Nephron (organoid): Measurements from ENCODE around the gene DGKH.

Experiments used
- H3K27ac Mint-ChIP-seq, 3 experiments: 2 replicates each; pipeline ENCODE4 v1.8.0; 2020; ENCODE audit warnings: mixed read lengths in 3 of 3, mild to moderate bottlenecking in 2 of 3, moderate library complexity in 1 of 3
- H3K27me3 Mint-ChIP-seq: 2 replicates; pipeline ENCODE4 v1.8.0; 2021; ENCODE audit warnings: low read depth, mild to moderate bottlenecking, moderate library complexity, mixed read lengths
- H3K36me3 Mint-ChIP-seq: 2 replicates; pipeline ENCODE4 v1.8.0; 2020; ENCODE audit warnings: low read depth, mixed read lengths
- H3K4me1 Mint-ChIP-seq: 2 replicates; pipeline ENCODE4 v1.8.0; 2020; ENCODE audit warnings: mixed read lengths
- H3K4me3 Mint-ChIP-seq, 3 experiments: 2 replicates each; pipeline ENCODE4 v1.8.0; 2020; ENCODE audit warnings: mild to moderate bottlenecking in 3 of 3, mixed read lengths in 3 of 3, moderate library complexity in 2 of 3
- H3K9me3 Mint-ChIP-seq: 2 replicates; pipeline ENCODE4 v1.8.0; 2020; ENCODE audit warnings: mixed read lengths
- CTCF ChIP-seq, 3 experiments: fragments of 200-600 bp; sonication (generic); IDR thresholded peaks; one replicate each; pipeline ENCODE4 v1.5.0; 2021; ENCODE audit warnings: antibody characterized with exemption in 3 of 3; ENCODE audit not compliant: unreplicated experiment in 3 of 3

Gene DGKH

GRCh38 chr13:42214446-42214845, 166.0 kb downstream of the DGKH start:
- Mint-ChIP-seq H3K27me3 (no peaks in the 10 kb centered on the region), H3K27ac (no peak overlapping the region), H3K9me3 (no peaks in the 10 kb centered on the region), H3K4me1 (no peaks in the 10 kb centered on the region), H3K36me3 (peaks cover 31% of the 10 kb centered on the region), H3K4me3 (no peak overlapping the region)
- TF ChIP-seq CTCF (IDR thresholded peaks at IDR 0.05; ENCODE audit: unreplicated experiment in 3 of 3), result no peak

DNA sequence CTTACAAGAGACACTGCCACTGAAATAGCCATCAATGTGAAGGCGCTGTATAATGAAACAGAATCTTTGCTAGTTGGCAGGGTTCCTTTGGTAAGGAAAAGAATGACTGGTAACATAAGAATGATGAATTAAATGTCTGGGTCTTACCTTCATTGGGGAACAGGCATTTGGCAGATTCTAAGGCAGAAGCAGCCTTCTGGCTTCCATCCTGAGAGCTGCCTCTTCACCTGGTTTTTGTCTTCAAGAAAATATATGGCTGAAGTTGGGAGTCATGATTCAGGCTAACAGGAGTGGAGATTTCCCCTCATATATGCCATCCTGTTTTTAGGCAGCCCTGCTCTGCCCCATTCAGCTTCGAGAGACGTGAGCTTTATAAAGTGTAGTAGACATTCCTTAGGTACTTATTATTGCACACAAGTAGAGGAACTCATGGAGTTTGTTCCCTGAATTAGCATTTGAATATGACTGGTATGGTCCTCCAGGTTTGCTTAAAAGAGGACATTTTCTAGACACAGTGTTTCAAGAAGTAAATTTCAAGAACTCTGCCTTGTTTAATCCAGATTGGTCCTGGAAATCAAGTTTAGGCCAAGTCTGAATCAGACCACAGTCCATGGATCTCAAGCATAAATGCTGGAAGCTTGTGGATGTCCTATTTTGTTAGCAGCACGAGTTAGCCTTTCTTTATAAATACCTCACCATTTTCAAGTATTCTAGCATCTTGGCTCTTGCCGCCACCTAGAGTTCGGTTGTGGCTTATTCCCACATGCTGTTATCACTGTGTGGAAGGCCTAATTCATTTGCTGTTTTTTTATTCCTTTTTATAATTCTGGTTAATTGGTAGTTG, 167.4 kb downstream of the DGKH start:
- Mint-ChIP-seq H3K27ac (peak overlapping the region in 1 of 3 experiments; percentile 51), H3K9me3 (no peaks in the 10 kb centered on the region), H3K27me3 (no peaks in the 10 kb centered on the region), H3K4me1 (no peaks in the 10 kb centered on the region), H3K36me3 (peaks cover 27% of the 10 kb centered on the region), H3K4me3 (no peak overlapping the region)
- peak; percentile 54 to 60 (median 60) for TF ChIP-seq CTCF (IDR thresholded peaks at IDR 0.05; ENCODE audit: unreplicated experiment in 3 of 3)

DNA sequence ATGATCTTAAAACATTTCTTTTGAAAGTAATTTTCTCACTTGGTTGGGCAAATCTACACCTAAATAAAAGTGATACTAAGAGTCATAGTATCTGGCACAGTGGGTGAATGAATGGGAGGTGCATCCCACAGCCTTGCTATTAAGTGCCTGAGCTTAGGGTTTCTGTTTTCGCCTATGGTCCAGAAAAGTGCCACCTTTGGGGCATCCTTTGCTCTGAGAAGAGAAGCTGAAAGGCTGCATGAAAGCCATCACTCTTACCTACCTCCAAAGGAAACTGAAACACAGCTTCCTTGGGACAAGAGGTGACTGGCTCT, 167.9 kb downstream of the DGKH start:
- no peaks in the 10 kb centered on the region for H3K4me1 Mint-ChIP-seq
- no peak overlapping the region for H3K4me3 Mint-ChIP-seq
- H3K27ac Mint-ChIP-seq, result no peak overlapping the region
- TF ChIP-seq CTCF (IDR thresholded peaks at IDR 0.05; ENCODE audit: unreplicated experiment in 3 of 3), result no peak
- H3K27me3 Mint-ChIP-seq, result no peaks in the 10 kb centered on the region
- no peaks in the 10 kb centered on the region for H3K9me3 Mint-ChIP-seq
- peaks cover 27% of the 10 kb centered on the region for H3K36me3 Mint-ChIP-seq

- H3K36me3 Mint-ChIP-seq, result peaks cover 24% of the 10 kb centered on the region
Observed at GRCh38 chr13:42218576-42218975, 170.1 kb downstream of the DGKH start.

GRCh38 chr13:42219051-42219450, 170.6 kb downstream of the DGKH start:
- peaks cover 28% of the 10 kb centered on the region for H3K36me3 Mint-ChIP-seq
- no peaks in the 10 kb centered on the region for H3K27me3 Mint-ChIP-seq
- no peak overlapping the region for H3K4me3 Mint-ChIP-seq
- H3K9me3 Mint-ChIP-seq, result no peaks in the 10 kb centered on the region
- TF ChIP-seq CTCF (IDR thresholded peaks at IDR 0.05; ENCODE audit: unreplicated experiment in 3 of 3), result no peak
- H3K4me1 Mint-ChIP-seq, result no peaks in the 10 kb centered on the region
- H3K27ac Mint-ChIP-seq, result no peak overlapping the region

More at GRCh38 chr13:42218576-42218975, 170.1 kb downstream of the DGKH start:
- Mint-ChIP-seq H3K4me3 (no peak overlapping the region), H3K9me3 (no peaks in the 10 kb centered on the region), H3K27ac (no peak overlapping the region), H3K4me1 (no peaks in the 10 kb centered on the region), H3K27me3 (no peaks in the 10 kb centered on the region)
- TF ChIP-seq CTCF (IDR thresholded peaks at IDR 0.05; ENCODE audit: unreplicated experiment in 3 of 3), result no peak

- Mint-ChIP-seq H3K27ac (no peak overlapping the region), H3K4me3 (no peak overlapping the region), H3K36me3 (peaks cover 36% of the 10 kb centered on the region), H3K27me3 (no peaks in the 10 kb centered on the region), H3K9me3 (no peaks in the 10 kb centered on the region), H3K4me1 (no peaks in the 10 kb centered on the region)
- no peak for TF ChIP-seq CTCF (IDR thresholded peaks at IDR 0.05; ENCODE audit: unreplicated experiment in 3 of 3)
Observed at GRCh38 chr13:42219876-42220275, 171.4 kb downstream of the DGKH start.
